ENCODE measurements around the gene LMTK3. TPM values are rescaled to one million over a fixed set of nuclear protein-coding genes. Genes with fewer than 3 reads are reported as not detected.
"Not testable (repeated sequence)": the region's sequence is repeated elsewhere in the genome, so short reads cannot be mapped to it uniquely, and the experiment has no call there.

Gene LMTK3
- total RNA-seq, 2 experiments from 2014 or later = 3.8 to 5.4 TPM

DNA sequence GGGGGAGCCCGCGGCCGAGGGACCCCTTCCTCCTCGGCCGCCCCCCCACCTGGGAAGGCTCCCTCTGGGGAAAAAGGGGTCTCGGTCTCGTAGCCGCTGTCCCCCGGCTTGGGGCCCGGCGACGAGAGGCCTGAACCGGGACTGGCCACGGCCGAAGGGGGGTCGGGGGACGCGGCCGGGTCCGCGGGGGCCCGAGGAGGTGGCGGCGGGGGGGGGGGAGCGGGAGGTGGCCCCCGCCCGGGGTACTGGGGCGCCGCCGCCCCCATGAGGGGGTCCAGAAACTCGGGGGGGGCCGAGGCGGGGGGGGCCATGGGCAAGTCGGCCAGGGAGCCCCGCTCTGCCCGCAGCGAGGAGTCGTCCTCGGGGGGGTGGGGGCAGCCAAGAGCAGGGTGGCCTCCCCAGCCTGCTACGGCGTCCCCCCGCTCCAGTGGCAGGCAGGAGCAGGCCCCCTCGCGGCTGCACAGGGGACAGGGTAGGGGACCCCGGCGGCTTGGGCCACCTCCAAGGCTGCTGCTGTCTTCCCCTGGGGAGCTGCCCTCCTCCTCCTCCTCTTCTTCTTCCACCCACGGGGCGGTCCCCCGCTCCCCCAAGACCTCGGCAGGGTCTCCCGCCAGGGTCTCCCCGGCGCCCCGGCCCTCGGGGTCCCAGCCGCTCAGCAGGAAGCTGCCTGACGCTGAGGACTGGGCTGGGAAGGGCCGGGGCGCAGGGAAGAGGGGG, 12.9 kb downstream of the LMTK3 start:
- Mint-ChIP-seq H3K4me1 (peaks cover 33% of the 10 kb centered on the region), H3K27me3 (peaks cover 37% of the 10 kb centered on the region), H3K4me3 (no peak overlapping the region), H3K27ac (no peak overlapping the region), H3K9me3 (no peaks in the 10 kb centered on the region), H3K36me3 (ENCODE audit: low read depth) (no peaks in the 10 kb centered on the region)
- POLR2A ChIA-PET = interaction anchor here (2.0 kb wide), 1 partner anchor 14 kb away, joined by 10 read pairs; no protein-coding TSS in a partner anchor
- CTCF ChIA-PET = interaction anchor here (0.7 kb wide), 1 partner anchor 90 kb away, joined by 3 read pairs; no protein-coding TSS in a partner anchor
- no peak for DNase-seq

DNA sequence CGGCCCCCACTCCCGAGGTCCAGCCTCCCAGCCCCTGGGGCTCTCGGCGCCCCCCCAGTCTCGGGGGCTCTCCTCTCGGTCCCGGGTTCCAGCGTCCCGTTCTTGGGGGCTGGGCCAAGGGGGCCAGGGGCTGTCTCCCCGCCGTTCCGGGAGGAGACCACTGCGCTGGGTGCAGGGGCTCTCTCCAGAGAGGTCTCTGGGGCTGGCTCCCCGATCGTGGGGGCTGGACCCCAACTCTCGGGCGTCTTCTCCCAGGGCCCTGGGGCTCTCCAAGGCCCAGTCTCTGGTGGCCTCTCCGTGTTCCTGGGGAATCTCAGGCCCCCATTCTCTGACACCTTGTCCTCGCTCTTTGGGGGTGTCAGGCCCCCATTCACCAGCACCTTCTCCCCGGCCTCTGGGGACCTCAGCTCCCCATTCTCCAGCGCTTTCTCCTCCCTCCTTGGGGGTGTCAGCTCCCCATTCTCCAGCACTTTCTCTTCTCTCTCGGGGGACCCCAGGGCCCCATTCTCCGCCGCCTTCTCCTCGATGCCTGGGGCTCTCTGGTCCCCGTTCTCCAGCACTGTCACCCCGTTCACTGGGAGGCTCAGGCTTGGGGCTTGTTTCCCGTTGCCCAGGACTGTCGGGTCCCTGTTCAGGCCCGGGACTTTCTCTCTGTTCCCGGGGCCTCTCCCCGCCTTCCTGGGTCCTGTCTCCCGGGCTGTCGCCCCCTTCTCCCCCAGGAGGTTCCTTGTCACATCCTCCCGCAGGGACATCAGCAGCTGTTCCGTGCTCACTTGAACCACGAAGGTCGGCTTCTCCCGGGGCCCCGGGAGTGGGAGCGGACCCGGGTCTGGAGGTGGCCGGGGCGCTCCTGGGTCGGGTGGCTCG, 13.7 kb downstream of the LMTK3 start:
- H3K27ac Mint-ChIP-seq = no peak overlapping the region
- DNase-seq = no peak
- no peaks in the 10 kb centered on the region for H3K36me3 Mint-ChIP-seq (ENCODE audit: low read depth)
- ChIA-PET POLR2A (no interaction called here), CTCF (no interaction called here)
- peaks cover 31% of the 10 kb centered on the region for H3K4me1 Mint-ChIP-seq
- H3K4me3 Mint-ChIP-seq = no peak overlapping the region
- peaks cover 34% of the 10 kb centered on the region for H3K27me3 Mint-ChIP-seq
- no peaks in the 10 kb centered on the region for H3K9me3 Mint-ChIP-seq

DNA sequence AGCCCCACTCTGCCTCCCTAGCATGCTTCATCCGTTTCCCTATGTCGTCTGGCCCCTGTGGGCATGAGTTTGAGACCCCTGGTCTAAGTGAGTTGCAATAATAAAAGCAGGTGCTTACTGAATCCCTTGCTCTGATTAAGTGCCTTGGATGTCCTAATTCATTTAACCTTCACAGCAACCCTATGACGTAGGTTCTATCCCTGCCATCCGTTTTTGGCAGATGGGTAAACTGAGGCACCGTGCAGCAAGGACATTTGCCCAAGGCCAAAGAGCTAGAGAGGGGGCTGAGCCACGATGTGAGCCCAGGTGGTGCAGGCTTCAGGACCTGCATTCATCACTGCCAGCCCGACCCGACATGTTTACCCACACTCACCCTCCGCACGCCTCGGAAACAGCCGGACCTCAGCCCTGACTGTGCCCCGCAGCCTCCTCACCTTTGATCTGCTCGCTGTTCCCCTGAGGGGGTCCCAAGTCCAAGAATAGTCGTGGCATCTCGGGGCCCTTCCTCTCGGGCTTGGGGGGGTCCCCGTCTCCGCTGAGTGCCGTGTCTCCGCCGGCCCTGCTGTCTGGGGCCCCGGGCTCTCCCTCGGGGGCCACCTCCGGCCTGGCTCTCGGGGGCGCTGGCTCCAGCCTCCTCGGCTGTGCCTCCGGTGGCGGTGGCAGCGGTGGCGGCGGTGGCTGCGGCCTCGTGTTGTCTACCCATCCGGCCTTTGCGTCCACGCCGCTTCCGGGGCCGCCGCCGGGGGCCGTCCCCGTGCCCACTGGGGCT, 14.5 kb downstream of the LMTK3 start:
- DNase-seq = no peak
- Mint-ChIP-seq H3K9me3 (no peaks in the 10 kb centered on the region), H3K36me3 (ENCODE audit: low read depth) (no peaks in the 10 kb centered on the region), H3K4me3 (no peak overlapping the region), H3K27me3 (peaks cover 42% of the 10 kb centered on the region), H3K27ac (no peak overlapping the region), H3K4me1 (peaks cover 38% of the 10 kb centered on the region)
- CTCF ChIA-PET = no interaction called here
- POLR2A ChIA-PET = no interaction called here

DNA sequence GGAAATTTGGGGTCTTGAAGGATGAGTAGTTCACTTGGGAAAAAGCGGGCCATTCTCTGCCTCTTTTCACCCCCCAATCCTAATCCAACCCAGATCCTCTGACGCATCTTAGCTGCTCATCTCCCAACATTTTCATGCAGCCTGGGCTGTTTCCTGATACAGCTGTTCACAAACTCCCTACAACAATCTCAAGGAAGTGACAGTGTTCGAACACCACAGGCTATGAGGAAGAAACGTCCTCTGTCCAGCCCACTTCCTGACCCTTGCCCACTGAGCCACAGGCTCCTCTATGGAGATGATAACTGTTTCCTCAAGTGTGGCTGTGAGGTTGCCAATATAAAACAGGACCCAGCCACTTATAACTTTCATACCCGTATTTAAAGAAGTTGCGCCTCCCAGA, 16.2 kb downstream of the LMTK3 start:
- Mint-ChIP-seq H3K9me3 (no peaks in the 10 kb centered on the region), H3K4me1 (peaks cover 41% of the 10 kb centered on the region), H3K4me3 (no peak overlapping the region), H3K27ac (no peak overlapping the region), H3K36me3 (ENCODE audit: low read depth) (no peaks in the 10 kb centered on the region), H3K27me3 (peaks cover 51% of the 10 kb centered on the region)
- POLR2A ChIA-PET = no interaction called here
- DNase-seq = no peak
- CTCF ChIA-PET = interaction anchor here (1.1 kb wide), 1 partner anchor 11 kb away, joined by 4 read pairs; no protein-coding TSS in a partner anchor

DNA sequence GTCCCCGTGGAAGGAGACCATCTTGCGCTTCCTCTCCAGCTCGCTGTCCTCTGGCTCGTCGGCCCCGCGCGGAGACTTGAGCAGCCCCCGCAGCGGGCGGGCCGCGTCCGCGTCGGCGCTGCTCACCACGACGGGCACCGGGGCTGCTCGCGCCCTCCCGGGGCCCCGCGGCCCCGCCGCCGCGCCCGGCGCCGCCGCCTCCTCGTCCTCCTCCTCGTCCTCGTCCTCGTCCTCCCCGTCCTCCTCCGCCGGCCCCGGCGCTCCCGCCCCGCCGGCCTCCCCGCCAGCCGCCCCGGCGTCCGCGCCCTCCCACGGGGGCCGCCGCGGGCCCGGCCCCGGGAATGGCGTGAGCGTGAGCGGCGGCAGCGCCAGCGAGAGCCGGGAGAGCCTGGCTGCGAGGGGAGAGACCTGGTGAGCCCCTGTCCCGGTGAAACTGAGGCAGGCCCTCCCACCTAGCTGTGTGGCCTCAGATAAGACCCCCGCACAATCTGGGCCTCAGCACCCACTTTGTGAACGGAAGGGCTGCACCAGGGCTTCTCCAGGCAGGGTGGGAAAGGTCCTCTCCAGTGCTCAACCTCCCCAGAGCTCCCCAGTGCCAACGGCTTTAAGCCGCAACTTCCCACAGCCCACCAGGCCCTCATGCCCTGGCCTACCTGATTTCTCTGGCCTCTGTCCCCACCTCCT, 17.8 kb downstream of the LMTK3 start:
- no peaks in the 10 kb centered on the region for H3K9me3 Mint-ChIP-seq
- no peak overlapping the region for H3K27ac Mint-ChIP-seq

DNA sequence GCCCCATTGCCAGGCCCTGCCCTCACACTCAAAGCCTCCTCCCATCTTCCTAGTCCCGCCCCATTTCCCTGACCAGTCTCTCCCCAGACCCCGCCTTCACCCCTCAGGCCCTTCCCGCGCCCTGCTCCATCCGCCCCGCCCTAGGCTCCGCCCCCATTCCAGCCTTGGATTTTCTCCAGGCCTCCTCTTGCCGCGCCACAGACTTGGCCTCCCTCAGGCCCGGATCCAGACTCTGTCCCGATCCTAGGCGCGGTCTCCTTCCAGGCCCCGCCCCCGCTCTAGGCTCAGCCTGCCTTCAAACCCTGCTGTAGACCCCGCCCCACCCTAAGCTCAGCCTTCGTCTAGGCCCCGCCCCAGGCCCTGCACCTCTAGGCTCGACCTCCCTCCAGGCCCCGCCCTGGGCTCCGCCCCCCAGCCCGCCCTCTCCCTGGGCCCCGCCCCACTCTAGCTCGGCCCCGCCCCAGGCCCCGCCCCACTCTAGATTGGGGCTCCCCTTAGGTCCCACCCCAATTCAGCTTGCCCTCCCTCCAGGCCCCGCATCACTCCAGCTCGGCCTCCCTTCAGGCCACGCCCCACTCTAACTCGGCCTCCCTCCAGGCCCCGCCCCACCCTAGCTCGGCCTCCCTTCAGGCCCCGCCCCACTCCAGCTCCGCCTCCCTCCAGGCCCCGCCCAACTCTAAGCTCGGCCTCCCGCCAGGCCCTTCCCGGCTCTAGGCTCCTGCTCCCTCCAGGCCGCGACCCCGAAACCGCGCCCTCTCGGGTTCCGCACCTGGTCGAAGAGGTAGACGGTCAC, 18.5 kb downstream of the LMTK3 start:
- no peaks in the 10 kb centered on the region for H3K9me3 Mint-ChIP-seq
- ChIA-PET POLR2A (interaction anchor here (0.9 to 2.5 kb wide), 4 partner anchors 9 to 125 kb away, joined by 3 to 8 read pairs (median 4); no protein-coding TSS in a partner anchor), CTCF (interaction anchor here (0.7 to 2.0 kb wide), 9 partner anchors 13 to 179 kb away, joined by 3 to 14 read pairs (median 6); partner anchors contain the start of genes SPHK2, SYNGR4 and TMEM143)
- peaks cover 56% of the 10 kb centered on the region for H3K27me3 Mint-ChIP-seq
- H3K4me1 Mint-ChIP-seq = peaks cover 46% of the 10 kb centered on the region
- peak overlapping the region; percentile 51 for H3K4me3 Mint-ChIP-seq
- DNase-seq = peak; percentile 88
- peak overlapping the region; percentile 35 for H3K27ac Mint-ChIP-seq
- H3K36me3 Mint-ChIP-seq (ENCODE audit: low read depth) = no peaks in the 10 kb centered on the region

More for the DNA sequence above, 17.8 kb downstream of the LMTK3 start:
- Mint-ChIP-seq H3K4me1 (peaks cover 46% of the 10 kb centered on the region), H3K4me3 (peak overlapping the region; percentile 60), H3K27me3 (peaks cover 57% of the 10 kb centered on the region), H3K36me3 (ENCODE audit: low read depth) (no peaks in the 10 kb centered on the region)
- POLR2A ChIA-PET = interaction anchor here (0.9 to 2.5 kb wide), 5 partner anchors 13 to 124 kb away, joined by 3 to 8 read pairs (median 4); no protein-coding TSS in a partner anchor
- DNase-seq = no peak
- CTCF ChIA-PET = interaction anchor here (0.6 to 2.0 kb wide), 10 partner anchors 12 to 180 kb away, joined by 3 to 14 read pairs (median 4); partner anchors contain the start of genes SPHK2, SYNGR4 and TMEM143

DNA sequence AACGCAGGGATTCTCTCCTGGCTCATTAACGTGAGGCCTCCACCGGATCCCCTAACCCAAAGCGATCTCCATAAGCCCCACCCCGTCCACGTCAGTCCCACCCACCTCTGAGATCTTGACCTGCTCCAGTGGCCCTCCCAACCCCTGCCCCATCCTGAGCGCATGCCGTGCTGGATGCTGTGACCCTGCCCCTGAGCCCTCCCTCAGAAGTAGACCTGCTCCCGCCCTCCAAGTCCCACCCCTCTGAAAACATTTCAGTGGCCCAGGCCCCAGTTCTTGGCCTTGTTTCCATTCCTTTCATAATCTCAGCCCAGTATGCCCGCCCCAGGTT, 19.9 kb downstream of the LMTK3 start:
- no peak overlapping the region for H3K27ac Mint-ChIP-seq
- no peaks in the 10 kb centered on the region for H3K36me3 Mint-ChIP-seq (ENCODE audit: low read depth)
- ChIA-PET CTCF (interaction anchor here (3.1 kb wide), 1 partner anchor 93 kb away, joined by 59 read pairs; no protein-coding TSS in a partner anchor), POLR2A (no interaction called here)
- H3K9me3 Mint-ChIP-seq = no peaks in the 10 kb centered on the region
- no peak overlapping the region for H3K4me3 Mint-ChIP-seq
- peaks cover 42% of the 10 kb centered on the region for H3K4me1 Mint-ChIP-seq
- H3K27me3 Mint-ChIP-seq = peaks cover 49% of the 10 kb centered on the region
- no peak for DNase-seq

DNA sequence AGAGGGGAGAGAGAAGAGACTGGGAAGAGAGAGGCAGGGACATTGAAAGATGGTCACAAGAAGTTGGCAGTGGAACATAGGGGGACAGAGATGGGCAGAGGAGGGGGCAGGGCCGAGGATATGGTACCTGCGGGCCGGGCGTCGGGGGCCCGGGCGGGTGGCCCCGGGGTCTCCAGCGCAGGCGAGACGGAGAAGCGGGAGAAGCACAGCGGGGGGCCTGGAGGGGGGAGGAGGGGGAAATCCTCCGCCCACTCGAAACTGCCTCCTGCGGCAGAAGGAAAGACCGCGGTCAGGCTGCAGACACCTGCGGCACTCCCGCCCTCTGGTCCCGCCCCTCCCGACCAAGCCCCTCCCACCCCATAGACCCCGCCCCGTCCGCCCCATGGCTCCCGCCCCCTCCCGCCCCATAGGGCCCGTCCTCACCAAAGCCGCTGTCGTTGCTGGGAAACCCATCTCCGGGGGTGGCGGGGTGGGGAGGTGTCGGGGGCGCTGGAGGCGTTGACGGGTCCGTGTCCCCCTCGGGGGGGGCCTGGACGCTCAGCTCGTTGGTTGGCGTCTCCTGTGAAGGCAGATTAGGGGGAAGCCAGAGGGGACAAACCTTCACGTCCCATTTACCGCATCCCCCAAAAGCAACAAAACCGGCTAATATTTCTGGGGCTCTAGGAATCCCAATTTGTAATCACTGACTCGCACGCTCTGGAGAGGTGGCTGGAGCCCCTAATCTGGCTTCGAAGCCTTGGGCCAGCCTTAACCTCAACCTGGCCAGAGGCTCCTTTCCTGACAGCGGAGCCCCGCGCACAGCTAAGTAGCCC, 20.4 kb downstream of the LMTK3 start:
- Mint-ChIP-seq H3K27ac (no peak overlapping the region), H3K9me3 (no peaks in the 10 kb centered on the region), H3K4me1 (peaks cover 42% of the 10 kb centered on the region)

DNA sequence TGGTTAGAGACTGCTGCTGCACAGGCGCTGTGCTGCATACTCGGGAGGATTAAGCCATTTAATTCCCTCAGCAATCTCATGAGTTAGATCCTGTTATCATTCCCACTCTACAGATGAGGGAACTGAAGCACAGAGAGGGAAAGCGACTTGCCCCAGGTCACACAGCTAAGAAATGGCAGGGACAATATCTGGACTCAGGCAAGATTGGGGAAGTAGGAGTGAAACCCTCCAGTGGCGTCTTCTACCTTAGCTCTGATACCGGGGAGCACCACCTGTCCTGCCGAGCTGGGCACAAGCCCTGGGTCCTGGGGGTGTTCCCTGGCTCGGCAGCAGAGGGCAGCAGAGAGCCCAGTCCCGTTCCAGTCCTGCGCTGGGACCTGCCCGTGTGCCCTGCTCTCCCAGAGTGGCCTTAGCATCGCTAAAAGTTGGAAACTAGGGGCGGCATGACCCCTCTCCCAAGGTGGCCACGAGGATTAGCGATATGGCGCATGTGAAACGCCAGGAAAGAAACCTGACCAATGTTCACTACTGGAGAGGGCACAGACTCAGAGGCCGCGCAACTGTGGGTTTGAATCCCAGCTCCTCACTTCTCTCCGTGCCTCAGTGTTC, 21.9 kb downstream of the LMTK3 start:
- ChIA-PET POLR2A (interaction anchor here (1.8 to 2.2 kb wide), 2 partner anchors 9 to 94 kb away, joined by 10 to 11 read pairs; no protein-coding TSS in a partner anchor), CTCF (interaction anchor here (0.6 to 3.2 kb wide), 21 partner anchors 9 to 890 kb away, joined by 3 to 59 read pairs (median 3); partner anchors contain the start of genes SPACA4, SYNGR4 and TMEM143)
- Mint-ChIP-seq H3K4me1 (peaks cover 35% of the 10 kb centered on the region), H3K36me3 (ENCODE audit: low read depth) (no peaks in the 10 kb centered on the region), H3K27ac (no peak overlapping the region), H3K9me3 (no peaks in the 10 kb centered on the region), H3K27me3 (peaks cover 35% of the 10 kb centered on the region), H3K4me3 (no peak overlapping the region)
- peak; percentile 83 for DNase-seq

More for the DNA sequence above, 20.4 kb downstream of the LMTK3 start:
- ChIA-PET CTCF (interaction anchor here (1.0 to 3.2 kb wide), 6 partner anchors 11 to 117 kb away, joined by 3 to 59 read pairs (median 16); partner anchors contain the start of gene SPACA4), POLR2A (interaction anchor here (2.2 kb wide), 1 partner anchor 93 kb away, joined by 10 read pairs; no protein-coding TSS in a partner anchor)
- Mint-ChIP-seq H3K4me3 (no peak overlapping the region), H3K36me3 (ENCODE audit: low read depth) (no peaks in the 10 kb centered on the region), H3K27me3 (peaks cover 46% of the 10 kb centered on the region)
- DNase-seq = peak; percentile 61

DNA sequence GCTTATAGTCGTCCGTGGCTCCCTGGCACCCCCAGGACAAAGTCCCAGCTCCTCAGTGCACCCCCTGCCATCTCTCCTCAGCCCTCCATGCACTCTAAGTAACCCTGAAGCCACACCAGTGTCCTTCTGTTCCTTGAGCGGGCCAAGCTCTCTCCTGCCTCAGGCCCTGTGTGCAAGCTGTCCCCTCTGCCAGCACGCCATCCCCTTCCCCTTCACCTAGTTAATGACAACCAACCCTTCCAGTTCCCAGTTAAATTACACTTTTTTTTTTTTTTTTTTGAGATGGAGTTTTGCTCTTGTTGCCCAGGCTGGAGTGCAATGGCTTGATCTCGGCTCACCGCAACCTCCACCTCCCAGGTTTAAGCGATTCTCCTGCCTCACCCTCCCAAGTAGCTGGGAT, 23.2 kb downstream of the LMTK3 start:
- not testable (repeated sequence) for H3K9me3 Mint-ChIP-seq; DNase-seq; H3K36me3 Mint-ChIP-seq (ENCODE audit: low read depth); H3K4me3 Mint-ChIP-seq; H3K27ac Mint-ChIP-seq
- H3K27me3 Mint-ChIP-seq = peaks cover 29% of the 10 kb centered on the region
- ChIA-PET CTCF (interaction anchor here (0.6 to 3.2 kb wide), 7 partner anchors 8 to 175 kb away, joined by 3 to 59 read pairs (median 7); partner anchors contain the start of gene SPACA4), POLR2A (interaction anchor here (1.1 to 1.4 kb wide), 2 partner anchors 26 to 47 kb away, joined by 3 read pairs; no protein-coding TSS in a partner anchor)
- H3K4me1 Mint-ChIP-seq = peaks cover 28% of the 10 kb centered on the region
